Suprapubic skin (tissue), 3 donors: Measurements from ENCODE around the gene CBL.

Source experiments
- EP300 ChIP-seq: sonication (generic); formaldehyde crosslinking; IDR thresholded peaks from one replicate; pipeline ENCODE4 v1.6.1; 2017; ENCODE audit warnings: antibody characterized with exemption
- TF ChIP-seq, protein P1 (sequence below), 2 donors: fragments of 200-600 bp in 1 of 2; fragments of 450-650 bp in 1 of 2; sonication (generic) in 1 of 2; IDR thresholded peaks; one replicate each; pipeline ENCODE4 v1.5.1; 2016 to 2019; ENCODE audit warnings: antibody characterized with exemption in 2 of 2, mild to moderate bottlenecking in 1 of 2, moderate library complexity in 1 of 2

DNA sequence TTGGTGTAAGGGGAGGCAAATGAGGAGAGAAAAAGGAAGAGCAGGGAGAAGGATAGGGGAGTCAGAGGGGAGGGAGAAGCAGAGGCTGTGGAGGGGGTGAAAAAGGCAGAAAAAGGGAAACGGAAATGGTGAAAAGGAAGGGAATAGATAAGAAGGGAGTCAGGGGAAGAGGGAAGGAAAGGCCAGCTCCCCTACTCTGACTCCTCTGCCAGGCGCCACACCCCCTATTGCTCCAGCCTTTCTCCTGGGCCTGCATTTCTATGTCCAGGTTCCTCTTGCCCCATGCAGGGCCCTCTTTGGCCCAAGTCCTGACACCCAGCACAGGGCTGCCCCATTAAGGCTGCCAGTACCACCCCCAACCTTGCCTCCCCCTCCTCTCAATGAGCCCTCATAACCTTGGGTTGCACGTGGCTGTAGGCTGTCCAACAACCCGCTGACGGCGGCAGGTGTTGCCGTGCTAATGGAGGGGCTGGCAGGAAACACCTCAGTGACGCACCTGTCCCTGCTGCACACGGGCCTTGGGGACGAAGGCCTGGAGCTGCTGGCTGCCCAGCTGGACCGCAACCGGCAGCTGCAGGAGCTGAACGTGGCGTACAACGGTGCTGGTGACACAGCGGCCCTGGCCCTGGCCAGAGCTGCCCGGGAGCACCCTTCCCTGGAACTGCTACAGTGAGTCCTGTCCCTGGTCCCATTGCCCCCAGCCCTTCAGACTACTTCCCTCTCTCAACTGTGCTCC is 24.3 kb upstream of the CBL start:
- TF ChIP-seq, protein P1, sequence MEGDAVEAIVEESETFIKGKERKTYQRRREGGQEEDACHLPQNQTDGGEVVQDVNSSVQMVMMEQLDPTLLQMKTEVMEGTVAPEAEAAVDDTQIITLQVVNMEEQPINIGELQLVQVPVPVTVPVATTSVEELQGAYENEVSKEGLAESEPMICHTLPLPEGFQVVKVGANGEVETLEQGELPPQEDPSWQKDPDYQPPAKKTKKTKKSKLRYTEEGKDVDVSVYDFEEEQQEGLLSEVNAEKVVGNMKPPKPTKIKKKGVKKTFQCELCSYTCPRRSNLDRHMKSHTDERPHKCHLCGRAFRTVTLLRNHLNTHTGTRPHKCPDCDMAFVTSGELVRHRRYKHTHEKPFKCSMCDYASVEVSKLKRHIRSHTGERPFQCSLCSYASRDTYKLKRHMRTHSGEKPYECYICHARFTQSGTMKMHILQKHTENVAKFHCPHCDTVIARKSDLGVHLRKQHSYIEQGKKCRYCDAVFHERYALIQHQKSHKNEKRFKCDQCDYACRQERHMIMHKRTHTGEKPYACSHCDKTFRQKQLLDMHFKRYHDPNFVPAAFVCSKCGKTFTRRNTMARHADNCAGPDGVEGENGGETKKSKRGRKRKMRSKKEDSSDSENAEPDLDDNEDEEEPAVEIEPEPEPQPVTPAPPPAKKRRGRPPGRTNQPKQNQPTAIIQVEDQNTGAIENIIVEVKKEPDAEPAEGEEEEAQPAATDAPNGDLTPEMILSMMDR (IDR thresholded peaks at IDR 0.05): no peak
- TF ChIP-seq EP300: no peak
